BJ (cell line): ENCODE measurements around the gene LRRC41. TPM values are rescaled to one million over a fixed set of nuclear protein-coding genes. Genes with fewer than 3 reads are reported as not detected.
A peak's percentile ranks its signal among the peaks of the same experiment; 100 is the strongest.
"Not testable (repeated sequence)": the region's sequence is repeated elsewhere in the genome, so short reads cannot be mapped to it uniquely, and the experiment has no call there.

Experiments
- CTCF ChIA-PET: fragments of 350-600 bp; formaldehyde crosslinking; extraction: SDS; loops from one replicate; lab custom pipeline; 2021; ENCODE audit warnings: antibody characterized with exemption, inconsistent platforms; lab: Yijun Ruan, JAX
- POLR2A ChIA-PET: fragments of 300-600 bp; sonication (Branson Sonifier 250); formaldehyde crosslinking; extraction: SDS; loops from one replicate; lab custom pipeline; 2021; ENCODE audit warnings: antibody characterized with exemption; lab: Charles Lee
- DNase-seq: peaks from one replicate; pipeline ENCODE4 v3.0.0-alpha.2; 2011; ENCODE audit warnings: low read depth
- H3K27me3 ChIP-seq: 2 replicates; pipeline ENCODE4 v1.6.0; 2011; ENCODE audit warnings: low read length; ENCODE audit not compliant: control insufficient read depth, insufficient read depth
- H3K36me3 ChIP-seq: 2 replicates; pipeline ENCODE4 v1.5.1; 2011; ENCODE audit warnings: low read length; ENCODE audit not compliant: control insufficient read depth, insufficient read depth
- H3K4me3 ChIP-seq: 2 replicates; pipeline ENCODE4 v1.5.1; 2011; ENCODE audit warnings: low read depth, mild to moderate bottlenecking, control low read depth, low read length
- CTCF ChIP-seq: IDR thresholded peaks from 2 replicates; pipeline ENCODE4 v1.5.1; 2011; ENCODE audit warnings: low read depth, mild to moderate bottlenecking, control low read depth, inconsistent platforms, low read length, moderate library complexity; ENCODE audit not compliant: insufficient read depth
- polyA plus RNA-seq: library from polyadenylated mRNA; depleted of rRNA; stranded (reverse); fragments of >200 nt; gene quantifications from 2 replicates; pipeline ENCODE4 v1.2.3, GENCODE V29; 2011

LRRC41 gene
- polyA plus RNA-seq, 1 experiment = 101 TPM

- peak overlapping the region; percentile 61 for H3K4me3 ChIP-seq
- ChIA-PET POLR2A (interaction anchor here (0.6 kb wide), 1 partner anchor 23 kb away, joined by 4 read pairs; no protein-coding TSS in a partner anchor), CTCF (interaction anchor here (0.6 to 2.0 kb wide), 10 partner anchors 8 to 96 kb away, joined by 3 to 11 read pairs (median 3); no protein-coding TSS in a partner anchor)
- H3K27me3 ChIP-seq = no peaks in the 10 kb centered on the region
- no peak for DNase-seq
- peaks cover 7% of the 10 kb centered on the region; the same call in 1 of the 2 replicates for H3K36me3 ChIP-seq
- TF ChIP-seq CTCF = no peak
Observed at GRCh38 chr1:46341222-46342083, 38.0 kb upstream of the LRRC41 start.

DNA sequence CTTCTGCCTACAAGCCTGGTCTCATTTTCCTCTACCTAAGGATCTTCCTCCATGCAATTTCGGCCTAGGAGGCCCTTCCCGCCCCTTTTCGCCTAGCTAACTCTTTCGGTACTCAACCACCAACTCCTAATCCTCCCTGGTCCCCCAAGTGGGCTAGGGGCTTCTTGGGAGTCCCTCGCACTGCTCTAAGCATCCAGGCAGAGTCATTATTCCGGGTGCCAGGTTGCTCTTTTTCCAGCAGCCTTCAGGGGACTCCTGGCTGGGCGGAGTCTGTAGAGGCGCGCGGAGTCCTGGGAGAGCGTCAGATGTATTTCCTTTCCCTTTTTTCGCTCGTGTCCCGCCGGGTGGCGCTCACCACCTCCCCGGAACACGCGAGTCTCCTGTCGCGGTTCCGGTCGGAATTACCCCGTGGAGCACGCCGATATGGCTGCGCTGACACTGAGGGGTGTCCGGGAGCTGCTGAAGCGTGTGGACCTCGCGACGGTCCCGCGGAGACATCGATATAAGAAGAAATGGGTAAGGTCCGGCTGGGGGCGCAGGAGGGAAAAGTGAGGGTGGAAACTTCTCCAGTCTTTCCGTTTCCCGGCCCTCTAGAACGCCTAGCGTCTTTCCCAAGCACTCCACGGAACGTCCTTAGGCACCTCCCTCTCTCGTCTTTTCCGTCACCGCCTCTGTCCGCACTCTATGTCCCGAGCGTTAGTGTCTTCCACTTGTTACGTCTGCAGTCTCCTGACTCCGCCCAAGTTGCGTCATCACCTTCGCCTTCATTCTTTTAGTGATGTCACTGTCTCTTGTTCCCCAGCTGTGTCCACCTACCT is 37.2 kb upstream of the LRRC41 start, which contains the start of gene NSUN4:
Gene NSUN4 (plus strand): TSS at position 404 of the 818 bp plus-strand sequence. CDS start 20 bp downstream, at position 424.
- peaks cover 7% of the 10 kb centered on the region; the same call in 1 of the 2 replicates for H3K36me3 ChIP-seq
- no peaks in the 10 kb centered on the region for H3K27me3 ChIP-seq
- peak; percentile 68 for DNase-seq
- TF ChIP-seq CTCF = peak; percentile 87
- peak within 1 kb of the TSS; percentile 61 for H3K4me3 ChIP-seq
- ChIA-PET POLR2A (no interaction called here), CTCF (interaction anchor here (0.9 to 2.0 kb wide), 10 partner anchors 9 to 96 kb away, joined by 3 to 11 read pairs (median 4); partner anchors contain the start of genes LRRC41 and UQCRH)

GRCh38 chr1:46337409-46337808 is 34.0 kb upstream of the LRRC41 start:
- H3K4me3 ChIP-seq, H3K27me3 ChIP-seq, POLR2A ChIA-PET, CTCF ChIA-PET, DNase-seq, H3K36me3 ChIP-seq: not testable (repeated sequence)

DNA sequence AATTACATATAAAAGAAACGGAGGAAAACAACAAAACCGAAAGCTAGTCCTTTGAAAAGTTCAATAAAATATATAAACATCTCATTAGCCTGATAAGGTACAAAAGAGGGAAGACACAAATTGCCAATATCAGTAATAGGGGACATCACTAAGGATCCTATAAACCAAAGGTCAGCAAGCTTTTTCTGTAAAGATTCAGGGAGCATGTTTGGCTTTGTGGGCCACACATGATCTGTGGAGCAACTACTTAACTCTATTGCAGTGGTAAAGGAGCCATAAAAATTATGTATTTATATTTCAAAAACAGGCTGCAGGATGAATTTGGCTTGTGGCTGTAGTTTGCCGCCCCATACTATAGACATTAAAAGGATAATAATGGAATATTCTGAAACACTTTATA is 31.7 kb upstream of the LRRC41 start:
- CTCF ChIA-PET = interaction anchor here (0.8 kb wide), 1 partner anchor 12 kb away, joined by 3 read pairs; no protein-coding TSS in a partner anchor
- H3K27me3 ChIP-seq = no peaks in the 10 kb centered on the region
- no peak for TF ChIP-seq CTCF
- POLR2A ChIA-PET = no interaction called here
- H3K36me3 ChIP-seq = no peaks in the 10 kb centered on the region
- no peak for DNase-seq
- H3K4me3 ChIP-seq = no peak overlapping the region

DNA sequence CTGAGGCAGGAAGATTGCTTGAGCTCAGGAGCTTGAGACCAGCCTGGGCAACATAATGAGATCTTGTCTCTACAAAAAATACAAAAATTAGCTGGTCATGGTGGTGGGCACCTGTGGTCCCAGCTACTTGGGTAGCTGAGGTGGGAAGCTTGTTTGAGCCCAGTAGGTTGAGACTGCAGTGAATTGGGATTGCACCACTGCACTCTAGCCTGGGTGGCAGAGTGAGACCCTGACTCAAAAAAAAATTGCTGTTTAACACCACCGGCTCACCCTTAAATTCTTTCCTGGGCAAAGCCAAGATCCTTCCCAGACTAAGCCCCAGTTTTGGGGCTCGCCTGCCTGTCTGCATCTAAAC is 30.6 kb upstream of the LRRC41 start:
- no peak for DNase-seq
- POLR2A ChIA-PET = no interaction called here

More for the DNA sequence above, 30.6 kb upstream of the LRRC41 start:
- no peak overlapping the region for H3K4me3 ChIP-seq
- no peak for TF ChIP-seq CTCF
- CTCF ChIA-PET = interaction anchor here (0.9 to 1.9 kb wide), 5 partner anchors 10 to 194 kb away, joined by 3 to 11 read pairs (median 4); partner anchors contain the start of genes LRRC41 and UQCRH
- H3K36me3 ChIP-seq = no peaks in the 10 kb centered on the region
- no peaks in the 10 kb centered on the region for H3K27me3 ChIP-seq
